Measurements from ENCODE around the gene PCDHB14.
"Not testable (repeated sequence)": the region's sequence is repeated elsewhere in the genome, so short reads cannot be mapped to it uniquely, and the experiment has no call there.

GRCh38 chr5:141235922-141236321 lies 12.8 kb downstream of the PCDHB14 start:
- not testable (repeated sequence) for TF ChIP-seq CTCF, POLR2A (IDR thresholded peaks at IDR 0.05)
